Glutamatergic neuron (in vitro differentiated cells): ENCODE results near the gene C2CD2. TPM values are rescaled to one million over a fixed set of nuclear protein-coding genes. Genes with fewer than 3 reads are reported as not detected.

ENCODE experiments used
- DNase-seq: peaks from one replicate; pipeline ENCODE4 v3.0.0; 2022
- H3K27ac Mint-ChIP-seq: one replicate; pipeline ENCODE4 v1.8.0; 2020; ENCODE audit warnings: mild to moderate bottlenecking, mixed read lengths, inconsistent platforms; ENCODE audit not compliant: unreplicated experiment
- H3K27me3 Mint-ChIP-seq: one replicate; pipeline ENCODE4 v1.8.0; 2020; ENCODE audit warnings: mild to moderate bottlenecking, moderate library complexity, mixed read lengths, inconsistent platforms; ENCODE audit not compliant: unreplicated experiment
- H3K36me3 Mint-ChIP-seq: one replicate; pipeline ENCODE4 v1.8.0; 2020; ENCODE audit warnings: mild to moderate bottlenecking, mixed read lengths, inconsistent platforms; ENCODE audit not compliant: unreplicated experiment
- H3K4me1 Mint-ChIP-seq: one replicate; pipeline ENCODE4 v1.8.0; 2020; ENCODE audit warnings: mild to moderate bottlenecking, low read depth, mixed read lengths, inconsistent platforms; ENCODE audit not compliant: unreplicated experiment
- H3K4me3 Mint-ChIP-seq: one replicate; pipeline ENCODE4 v1.8.0; 2020; ENCODE audit warnings: mild to moderate bottlenecking, mixed read lengths, inconsistent platforms; ENCODE audit not compliant: unreplicated experiment
- H3K9me3 Mint-ChIP-seq: one replicate; pipeline ENCODE4 v1.8.0; 2020; ENCODE audit warnings: mild to moderate bottlenecking, moderate library complexity, mixed read lengths, inconsistent platforms; ENCODE audit not compliant: unreplicated experiment
- CTCF ChIP-seq: fragments of 200-600 bp; sonication (generic); IDR thresholded peaks from one replicate; pipeline ENCODE4 v1.5.0; 2021; ENCODE audit not compliant: partially characterized antibody, unreplicated experiment
- total RNA-seq: library from RNA; stranded (reverse); fragmentation: NEBNext Ultra II Directional; extraction: Animal tissue kit (Norgen Biotek cat#: 25700); gene quantifications from one replicate; pipeline ENCODE4 v1.2.1, GENCODE V29; 2021; ENCODE audit not compliant: unreplicated experiment

C2CD2 gene
- total RNA-seq, 1 donor from 2014 or later, result 0.78 TPM

GRCh38 chr21:41906770-41907169 lies 47.0 kb downstream of the C2CD2 start:
- no peak for TF ChIP-seq CTCF
- DNase-seq, result no peak
- Mint-ChIP-seq H3K27me3 (peaks cover 4% of the 10 kb centered on the region), H3K4me3 (no peak overlapping the region), H3K36me3 (no peaks in the 10 kb centered on the region), H3K9me3 (peaks cover 7% of the 10 kb centered on the region), H3K27ac (no peak overlapping the region), H3K4me1 (no peaks in the 10 kb centered on the region)

GRCh38 chr21:41903559-41904351 lies 50.1 kb downstream of the C2CD2 start:
- no peak overlapping the region for H3K27ac Mint-ChIP-seq

GRCh38 chr21:41902946-41903345 lies 50.9 kb downstream of the C2CD2 start:
- Mint-ChIP-seq H3K36me3 (no peaks in the 10 kb centered on the region), H3K9me3 (peaks cover 3% of the 10 kb centered on the region), H3K4me1 (peaks cover 6% of the 10 kb centered on the region), H3K27ac (no peak overlapping the region), H3K4me3 (no peak overlapping the region), H3K27me3 (peaks cover 4% of the 10 kb centered on the region)
- no peak for DNase-seq
- no peak for TF ChIP-seq CTCF

More at GRCh38 chr21:41903559-41904351, 50.1 kb downstream of the C2CD2 start:
- no peak overlapping the region for H3K4me3 Mint-ChIP-seq
- peaks cover 4% of the 10 kb centered on the region for H3K27me3 Mint-ChIP-seq
- no peak for TF ChIP-seq CTCF
- no peaks in the 10 kb centered on the region for H3K36me3 Mint-ChIP-seq
- H3K4me1 Mint-ChIP-seq, result peaks cover 3% of the 10 kb centered on the region
- no peak for DNase-seq
- peaks cover 3% of the 10 kb centered on the region for H3K9me3 Mint-ChIP-seq

- no peak for DNase-seq
- no peaks in the 10 kb centered on the region for H3K36me3 Mint-ChIP-seq
- peaks cover 10% of the 10 kb centered on the region for H3K4me1 Mint-ChIP-seq
- H3K9me3 Mint-ChIP-seq, result peaks cover 4% of the 10 kb centered on the region
- no peak overlapping the region for H3K4me3 Mint-ChIP-seq
- peaks cover 4% of the 10 kb centered on the region for H3K27me3 Mint-ChIP-seq
- H3K27ac Mint-ChIP-seq, result no peak overlapping the region
- TF ChIP-seq CTCF, result no peak
Measured at GRCh38 chr21:41901782-41902181, 52.0 kb downstream of the C2CD2 start.

GRCh38 chr21:41901099-41901498 lies 52.7 kb downstream of the C2CD2 start:
- Mint-ChIP-seq H3K27ac (no peak overlapping the region), H3K9me3 (peaks cover 6% of the 10 kb centered on the region), H3K36me3 (no peaks in the 10 kb centered on the region), H3K4me3 (no peak overlapping the region), H3K27me3 (peaks cover 1% of the 10 kb centered on the region), H3K4me1 (peaks cover 10% of the 10 kb centered on the region)
- no peak for DNase-seq
- no peak for TF ChIP-seq CTCF
